ENCODE data around the gene NCKIPSD.
A peak's percentile ranks its signal among the peaks of the same experiment; 100 is the strongest.

Gene NCKIPSD

GRCh38 chr3:48684480-48685143, 1.1 kb downstream of the NCKIPSD start:
- H3K9me3 ChIP-seq (ENCODE audit: control insufficient read depth in 1 of 2, low read length in 2 of 2) = no peaks in the 10 kb centered on the region
- H3K4me3 ChIP-seq (ENCODE audit: low read depth in 1 of 2, low read length in 2 of 2) = peak overlapping the region; percentile 64 to 73
- peaks cover 35 to 56% of the 10 kb centered on the region in 2 donors for H3K36me3 ChIP-seq (ENCODE audit: control insufficient read depth in 1 of 2, insufficient read depth in 2 of 2, low read length in 2 of 2)
- peak overlapping the region; percentile 49 for H3K27ac ChIP-seq (ENCODE audit: low read length)
- peaks cover 3 to 40% of the 10 kb centered on the region in 2 donors for H3K4me1 ChIP-seq (ENCODE audit: control insufficient read depth in 1 of 2, insufficient read depth in 2 of 2, low read length in 2 of 2)
- H3K27me3 ChIP-seq (ENCODE audit: low read depth, low read length) = no peaks in the 10 kb centered on the region

- H3K4me3 ChIP-seq (ENCODE audit: low read depth in 1 of 2, low read length in 2 of 2) = peak overlapping the region; percentile 64 to 73
- H3K27ac ChIP-seq (ENCODE audit: low read length) = peak overlapping the region; percentile 39
- no peaks in the 10 kb centered on the region for H3K9me3 ChIP-seq (ENCODE audit: control insufficient read depth in 1 of 2, low read length in 2 of 2)
- H3K27me3 ChIP-seq (ENCODE audit: low read depth, low read length) = no peaks in the 10 kb centered on the region
- peaks cover 38 to 56% of the 10 kb centered on the region in 2 donors for H3K36me3 ChIP-seq (ENCODE audit: control insufficient read depth in 1 of 2, insufficient read depth in 2 of 2, low read length in 2 of 2)
- H3K4me1 ChIP-seq (ENCODE audit: control insufficient read depth in 1 of 2, insufficient read depth in 2 of 2, low read length in 2 of 2) = peaks cover 3 to 40% of the 10 kb centered on the region in 2 donors
Measured at GRCh38 chr3:48684054-48684349, 1.7 kb downstream of the NCKIPSD start.

GRCh38 chr3:48682786-48683185, 2.9 kb downstream of the NCKIPSD start:
- H3K4me1 ChIP-seq (ENCODE audit: control insufficient read depth in 1 of 2, insufficient read depth in 2 of 2, low read length in 2 of 2) = peaks cover 3 to 37% of the 10 kb centered on the region in 2 donors
- H3K27ac ChIP-seq (ENCODE audit: low read length) = no peak overlapping the region
- no peak overlapping the region for H3K4me3 ChIP-seq (ENCODE audit: low read depth in 1 of 2, low read length in 2 of 2)
- H3K27me3 ChIP-seq (ENCODE audit: low read depth, low read length) = no peaks in the 10 kb centered on the region
- peaks cover 36 to 56% of the 10 kb centered on the region in 2 donors for H3K36me3 ChIP-seq (ENCODE audit: control insufficient read depth in 1 of 2, insufficient read depth in 2 of 2, low read length in 2 of 2)
- H3K9me3 ChIP-seq (ENCODE audit: control insufficient read depth in 1 of 2, low read length in 2 of 2) = no peaks in the 10 kb centered on the region

- Histone ChIP-seq H3K4me3 (ENCODE audit: low read depth in 1 of 2, low read length in 2 of 2) (no peak overlapping the region), H3K4me1 (ENCODE audit: control insufficient read depth in 1 of 2, insufficient read depth in 2 of 2, low read length in 2 of 2) (peaks cover 3 to 30% of the 10 kb centered on the region in 2 donors), H3K36me3 (ENCODE audit: control insufficient read depth in 1 of 2, insufficient read depth in 2 of 2, low read length in 2 of 2) (peaks cover 30 to 54% of the 10 kb centered on the region in 2 donors), H3K9me3 (ENCODE audit: control insufficient read depth in 1 of 2, low read length in 2 of 2) (no peaks in the 10 kb centered on the region), H3K27me3 (ENCODE audit: low read depth, low read length) (no peaks in the 10 kb centered on the region), H3K27ac (ENCODE audit: low read length) (no peak overlapping the region)
Measured at GRCh38 chr3:48681974-48682610, 3.6 kb downstream of the NCKIPSD start.

GRCh38 chr3:48681541-48681880, 4.2 kb downstream of the NCKIPSD start:
- H3K9me3 ChIP-seq (ENCODE audit: control insufficient read depth in 1 of 2, low read length in 2 of 2) = no peaks in the 10 kb centered on the region
- peaks cover 29 to 53% of the 10 kb centered on the region in 2 donors for H3K36me3 ChIP-seq (ENCODE audit: control insufficient read depth in 1 of 2, insufficient read depth in 2 of 2, low read length in 2 of 2)
- H3K4me3 ChIP-seq (ENCODE audit: low read depth in 1 of 2, low read length in 2 of 2) = no peak overlapping the region
- no peak overlapping the region for H3K27ac ChIP-seq (ENCODE audit: low read length)
- peaks cover 3 to 25% of the 10 kb centered on the region in 2 donors for H3K4me1 ChIP-seq (ENCODE audit: control insufficient read depth in 1 of 2, insufficient read depth in 2 of 2, low read length in 2 of 2)
- no peaks in the 10 kb centered on the region for H3K27me3 ChIP-seq (ENCODE audit: low read depth, low read length)

DNA sequence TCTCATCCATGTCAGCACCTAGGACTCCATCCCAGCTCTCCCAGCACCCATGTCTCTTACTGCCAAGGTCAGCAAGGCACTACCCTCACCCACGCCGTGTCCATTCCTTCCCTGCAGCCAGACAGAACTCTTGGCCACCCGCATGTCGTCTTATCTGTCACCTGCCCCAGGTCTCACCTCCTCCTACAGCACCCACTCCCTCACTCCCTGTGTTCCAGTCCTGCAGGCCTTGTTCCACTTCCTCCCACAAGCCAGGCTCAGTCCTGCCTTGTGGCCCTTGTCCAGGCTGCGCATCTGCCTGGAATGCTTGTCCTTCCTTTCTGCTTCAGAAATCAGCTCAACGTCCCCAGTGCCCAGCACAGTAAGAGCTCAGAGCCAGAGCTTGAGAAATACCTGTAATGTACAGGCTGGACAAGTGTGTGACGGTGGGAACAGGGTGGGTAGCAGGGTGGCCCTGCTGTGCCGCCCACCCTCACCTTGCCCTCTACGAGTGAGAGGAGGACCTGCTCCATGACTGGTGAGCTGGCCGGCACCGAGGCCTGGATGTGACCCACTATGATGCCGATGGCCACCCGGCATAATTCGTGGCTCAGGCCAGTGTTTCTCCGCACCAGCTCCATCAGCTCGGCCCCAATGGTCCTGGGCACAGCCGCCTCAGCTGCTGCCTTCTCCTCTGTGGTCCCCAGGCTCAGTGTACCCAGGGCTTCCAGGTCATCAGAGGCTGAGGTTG, 4.7 kb downstream of the NCKIPSD start:
- Histone ChIP-seq H3K9me3 (ENCODE audit: control insufficient read depth in 1 of 2, low read length in 2 of 2) (no peaks in the 10 kb centered on the region), H3K4me3 (ENCODE audit: low read depth in 1 of 2, low read length in 2 of 2) (no peak overlapping the region), H3K27ac (ENCODE audit: low read length) (no peak overlapping the region), H3K4me1 (ENCODE audit: control insufficient read depth in 1 of 2, insufficient read depth in 2 of 2, low read length in 2 of 2) (peaks cover 3 to 20% of the 10 kb centered on the region in 2 donors), H3K36me3 (ENCODE audit: control insufficient read depth in 1 of 2, insufficient read depth in 2 of 2, low read length in 2 of 2) (peaks cover 29 to 56% of the 10 kb centered on the region in 2 donors), H3K27me3 (ENCODE audit: low read depth, low read length) (no peaks in the 10 kb centered on the region)

- H3K27me3 ChIP-seq (ENCODE audit: low read depth, low read length) = no peaks in the 10 kb centered on the region
- no peaks in the 10 kb centered on the region for H3K9me3 ChIP-seq (ENCODE audit: control insufficient read depth in 1 of 2, low read length in 2 of 2)
- no peak overlapping the region for H3K27ac ChIP-seq (ENCODE audit: low read length)
- H3K4me1 ChIP-seq (ENCODE audit: control insufficient read depth in 1 of 2, insufficient read depth in 2 of 2, low read length in 2 of 2) = peaks cover 1 to 17% of the 10 kb centered on the region in 2 donors
- peaks cover 29 to 61% of the 10 kb centered on the region in 2 donors for H3K36me3 ChIP-seq (ENCODE audit: control insufficient read depth in 1 of 2, insufficient read depth in 2 of 2, low read length in 2 of 2)
- no peak overlapping the region for H3K4me3 ChIP-seq (ENCODE audit: low read depth in 1 of 2, low read length in 2 of 2)
Measured at GRCh38 chr3:48679411-48680391, 6.0 kb downstream of the NCKIPSD start.

DNA sequence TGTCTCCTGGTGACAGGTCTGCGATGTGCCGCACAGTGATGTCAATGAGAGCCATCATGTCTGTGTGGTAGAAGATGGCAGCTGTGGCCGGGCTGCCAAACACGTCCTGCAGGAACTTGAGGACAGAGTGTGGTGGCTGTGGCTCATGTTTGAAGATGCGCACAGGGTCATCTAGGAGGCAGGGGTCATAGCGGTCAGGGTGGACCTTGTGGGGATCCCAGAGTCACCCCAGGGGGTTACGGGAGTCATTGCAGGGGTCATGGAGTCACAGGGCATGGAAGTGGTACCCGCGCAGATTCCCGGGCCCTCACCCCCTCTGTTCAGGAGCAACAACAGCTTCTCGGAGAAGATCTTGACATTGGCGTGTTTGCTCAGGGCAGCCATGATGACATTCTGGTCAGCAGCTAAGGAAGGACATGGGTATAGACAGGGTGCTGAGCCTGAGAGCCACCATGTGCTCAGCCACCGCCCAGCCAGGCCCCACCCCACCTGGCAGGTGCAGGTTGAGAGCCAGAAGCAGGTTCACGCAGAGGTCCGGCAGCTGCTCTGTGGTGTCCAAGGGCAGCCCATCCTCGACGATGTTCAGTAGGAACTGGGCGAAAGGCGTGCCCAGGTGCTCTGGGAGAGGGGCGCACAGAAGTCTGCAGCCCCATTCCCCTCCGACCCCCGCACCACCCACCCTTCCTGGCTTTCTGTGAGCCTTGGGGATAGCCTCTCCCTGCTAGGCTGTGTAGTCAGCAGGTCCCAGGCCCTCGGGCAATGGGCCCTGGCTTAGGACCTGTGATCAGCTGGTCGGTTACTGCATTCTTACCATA, 6.9 kb downstream of the NCKIPSD start:
- Histone ChIP-seq H3K4me3 (ENCODE audit: low read depth in 1 of 2, low read length in 2 of 2) (no peak overlapping the region), H3K36me3 (ENCODE audit: control insufficient read depth in 1 of 2, insufficient read depth in 2 of 2, low read length in 2 of 2) (peaks cover 29 to 67% of the 10 kb centered on the region in 2 donors), H3K27ac (ENCODE audit: low read length) (no peak overlapping the region), H3K27me3 (ENCODE audit: low read depth, low read length) (no peaks in the 10 kb centered on the region), H3K9me3 (ENCODE audit: control insufficient read depth in 1 of 2, low read length in 2 of 2) (no peaks in the 10 kb centered on the region), H3K4me1 (ENCODE audit: control insufficient read depth in 1 of 2, insufficient read depth in 2 of 2, low read length in 2 of 2) (peaks cover 0 to 8% of the 10 kb centered on the region in 2 donors)

GRCh38 chr3:48678056-48678455, 7.7 kb downstream of the NCKIPSD start:
- Histone ChIP-seq H3K9me3 (ENCODE audit: control insufficient read depth in 1 of 2, low read length in 2 of 2) (no peaks in the 10 kb centered on the region), H3K4me3 (ENCODE audit: low read depth in 1 of 2, low read length in 2 of 2) (no peak overlapping the region), H3K27ac (ENCODE audit: low read length) (no peak overlapping the region), H3K4me1 (ENCODE audit: control insufficient read depth in 1 of 2, insufficient read depth in 2 of 2, low read length in 2 of 2) (peaks cover 0 to under 1% of the 10 kb centered on the region in 2 donors), H3K36me3 (ENCODE audit: control insufficient read depth in 1 of 2, insufficient read depth in 2 of 2, low read length in 2 of 2) (peaks cover 29 to 67% of the 10 kb centered on the region in 2 donors), H3K27me3 (ENCODE audit: low read depth, low read length) (no peaks in the 10 kb centered on the region)

GRCh38 chr3:48674505-48674904, 11.2 kb downstream of the NCKIPSD start:
- H3K9me3 ChIP-seq (ENCODE audit: control insufficient read depth in 1 of 2, low read length in 2 of 2) = no peaks in the 10 kb centered on the region
- no peak overlapping the region for H3K27ac ChIP-seq (ENCODE audit: low read length)
- H3K4me1 ChIP-seq (ENCODE audit: control insufficient read depth in 1 of 2, insufficient read depth in 2 of 2, low read length in 2 of 2) = no peaks in the 10 kb centered on the region
- no peak overlapping the region for H3K4me3 ChIP-seq (ENCODE audit: low read depth in 1 of 2, low read length in 2 of 2)
- peaks cover 12 to 47% of the 10 kb centered on the region in 2 donors for H3K36me3 ChIP-seq (ENCODE audit: control insufficient read depth in 1 of 2, insufficient read depth in 2 of 2, low read length in 2 of 2)
- no peaks in the 10 kb centered on the region for H3K27me3 ChIP-seq (ENCODE audit: low read depth, low read length)
